NCI-H1930 (cell line): Measurements from ENCODE around the gene CRMP1.
"Not testable (repeated sequence)": the region's sequence is repeated elsewhere in the genome, so short reads cannot be mapped to it uniquely, and the experiment has no call there.

Source experiments
- DNase-seq, 2 experiments: peaks; one replicate each; lab custom pipeline; 2025; lab: John Stamatoyannopoulos, UW

Gene CRMP1

GRCh38 chr4:5856362-5856761 is 36.5 kb downstream of the CRMP1 start:
- DNase-seq = not testable (repeated sequence)

- DNase-seq = no peak
These were observed 38.0 kb downstream of the CRMP1 start for GRCh38 chr4:5854929-5855328.

- no peak for DNase-seq
These were observed 40.2 kb downstream of the CRMP1 start for GRCh38 chr4:5852523-5853202.

GRCh38 chr4:5851637-5852301 is 41.1 kb downstream of the CRMP1 start:
- DNase-seq = no peak

- DNase-seq = no peak
These were observed 47.6 kb downstream of the CRMP1 start for GRCh38 chr4:5845035-5845905.

- DNase-seq = no peak
These were observed 49.0 kb downstream of the CRMP1 start for GRCh38 chr4:5843573-5844530.

GRCh38 chr4:5842456-5842855 is 50.4 kb downstream of the CRMP1 start:
- DNase-seq = no peak

GRCh38 chr4:5839751-5840674 is 52.9 kb downstream of the CRMP1 start:
- no peak for DNase-seq

GRCh38 chr4:5839332-5839731 is 53.6 kb downstream of the CRMP1 start:
- no peak for DNase-seq

GRCh38 chr4:5837483-5837882 is 55.4 kb downstream of the CRMP1 start:
- DNase-seq = not testable (repeated sequence)

GRCh38 chr4:5836943-5837342 is 55.9 kb downstream of the CRMP1 start:
- DNase-seq = no peak

GRCh38 chr4:5828005-5828391 is 64.9 kb downstream of the CRMP1 start:
- no peak for DNase-seq

- DNase-seq = no peak
These were observed 65.5 kb downstream of the CRMP1 start for GRCh38 chr4:5827108-5828004.

GRCh38 chr4:5826437-5827107 is 66.3 kb downstream of the CRMP1 start:
- DNase-seq = no peak

GRCh38 chr4:5825321-5826041 is 67.4 kb downstream of the CRMP1 start:
- DNase-seq = no peak

GRCh38 chr4:5824635-5825034 is 68.3 kb downstream of the CRMP1 start:
- DNase-seq = no peak

GRCh38 chr4:5824227-5824626 is 68.7 kb downstream of the CRMP1 start:
- no peak for DNase-seq

- no peak for DNase-seq
These were observed 69.2 kb downstream of the CRMP1 start for GRCh38 chr4:5823542-5824211.
